ENCODE results near the gene ZNF384.

ZNF384 gene

DNA sequence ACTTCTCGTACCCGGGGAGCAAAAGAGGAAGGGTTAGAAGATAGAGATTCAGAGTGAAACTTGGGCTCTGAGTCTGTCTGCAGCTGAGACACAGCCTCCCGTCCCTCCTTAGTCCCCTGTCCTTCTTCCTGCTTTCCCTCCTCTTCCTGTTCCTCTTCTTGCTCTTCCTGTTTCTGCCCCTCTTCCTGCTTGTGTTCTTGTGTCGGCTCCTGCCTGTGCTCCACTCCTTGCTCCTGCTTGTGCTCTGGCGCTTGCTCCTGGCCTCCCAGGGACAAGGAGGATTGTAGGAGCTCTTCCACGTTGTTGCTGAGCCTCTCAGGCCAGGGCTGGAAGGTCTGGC lies 44.9 kb downstream of the ZNF384 start:
- H3K4me3 ChIP-seq (ENCODE audit: control insufficient read depth, low read depth, low read length) = no peak overlapping the region
- TF ChIP-seq, protein P1, sequence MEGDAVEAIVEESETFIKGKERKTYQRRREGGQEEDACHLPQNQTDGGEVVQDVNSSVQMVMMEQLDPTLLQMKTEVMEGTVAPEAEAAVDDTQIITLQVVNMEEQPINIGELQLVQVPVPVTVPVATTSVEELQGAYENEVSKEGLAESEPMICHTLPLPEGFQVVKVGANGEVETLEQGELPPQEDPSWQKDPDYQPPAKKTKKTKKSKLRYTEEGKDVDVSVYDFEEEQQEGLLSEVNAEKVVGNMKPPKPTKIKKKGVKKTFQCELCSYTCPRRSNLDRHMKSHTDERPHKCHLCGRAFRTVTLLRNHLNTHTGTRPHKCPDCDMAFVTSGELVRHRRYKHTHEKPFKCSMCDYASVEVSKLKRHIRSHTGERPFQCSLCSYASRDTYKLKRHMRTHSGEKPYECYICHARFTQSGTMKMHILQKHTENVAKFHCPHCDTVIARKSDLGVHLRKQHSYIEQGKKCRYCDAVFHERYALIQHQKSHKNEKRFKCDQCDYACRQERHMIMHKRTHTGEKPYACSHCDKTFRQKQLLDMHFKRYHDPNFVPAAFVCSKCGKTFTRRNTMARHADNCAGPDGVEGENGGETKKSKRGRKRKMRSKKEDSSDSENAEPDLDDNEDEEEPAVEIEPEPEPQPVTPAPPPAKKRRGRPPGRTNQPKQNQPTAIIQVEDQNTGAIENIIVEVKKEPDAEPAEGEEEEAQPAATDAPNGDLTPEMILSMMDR (IDR thresholded peaks at IDR 0.05; ENCODE audit: control insufficient read depth, insufficient read depth, low read depth, low read length, missing control alignments) = no peak
- no peak for DNase-seq (ENCODE audit: low read depth)

- H3K4me3 ChIP-seq (ENCODE audit: control insufficient read depth, low read depth, low read length) = no peak overlapping the region
- no peak for DNase-seq (ENCODE audit: low read depth)
- TF ChIP-seq, protein P1 (IDR thresholded peaks at IDR 0.05; ENCODE audit: control insufficient read depth, insufficient read depth, low read depth, low read length, missing control alignments) = no peak
Observed at GRCh38 chr12:6643569-6644256, 45.5 kb downstream of the ZNF384 start.

DNA sequence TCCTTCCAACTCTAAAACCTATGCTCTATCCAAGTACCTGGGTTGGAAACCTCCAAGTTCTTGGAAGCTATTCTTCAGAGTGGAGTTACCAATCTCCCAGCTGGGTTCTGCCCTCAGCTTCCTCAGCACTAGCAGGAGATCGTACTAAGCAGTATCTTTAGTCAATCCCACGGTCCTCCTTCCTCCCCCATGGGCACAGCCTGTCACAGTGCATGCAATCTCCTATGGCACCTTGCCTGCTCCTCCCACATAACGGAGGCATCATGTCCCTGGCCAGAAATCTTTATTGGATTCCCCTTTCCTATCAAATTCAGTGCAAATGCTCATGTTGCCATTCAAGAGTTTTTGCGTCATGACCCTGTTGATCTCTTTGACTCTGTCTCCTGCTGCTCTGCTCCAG lies 48.0 kb downstream of the ZNF384 start:
- H3K4me3 ChIP-seq (ENCODE audit: control insufficient read depth, low read depth, low read length) = no peak overlapping the region
- DNase-seq (ENCODE audit: low read depth) = no peak
- TF ChIP-seq, protein P1 (IDR thresholded peaks at IDR 0.05; ENCODE audit: control insufficient read depth, insufficient read depth, low read depth, low read length, missing control alignments) = no peak

DNA sequence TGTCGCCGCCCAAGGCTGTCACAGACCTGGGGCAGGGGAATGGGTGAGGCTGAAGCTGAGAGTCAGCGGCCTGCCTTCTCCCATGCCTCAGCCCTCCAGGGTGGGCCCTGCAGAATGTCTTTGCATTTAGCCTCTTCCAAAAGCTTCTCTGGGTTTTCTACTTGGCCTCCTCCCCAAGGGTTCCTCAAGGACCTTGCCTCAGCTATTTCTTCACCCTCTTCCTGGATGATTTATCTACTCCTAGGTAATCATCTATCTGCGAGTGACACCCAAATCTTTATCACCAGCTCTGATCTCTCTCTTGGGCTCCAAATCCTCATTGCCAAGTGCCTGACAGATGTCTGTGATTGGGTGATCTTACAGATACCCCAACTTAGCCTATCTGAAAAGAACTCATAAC lies 48.7 kb downstream of the ZNF384 start:
- no peak overlapping the region for H3K4me3 ChIP-seq (ENCODE audit: control insufficient read depth, low read depth, low read length)
- TF ChIP-seq, protein P1 (IDR thresholded peaks at IDR 0.05; ENCODE audit: control insufficient read depth, insufficient read depth, low read depth, low read length, missing control alignments) = no peak
- no peak for DNase-seq (ENCODE audit: low read depth)

- TF ChIP-seq, protein P1 (IDR thresholded peaks at IDR 0.05; ENCODE audit: control insufficient read depth, insufficient read depth, low read depth, low read length, missing control alignments) = no peak
- no peak for DNase-seq (ENCODE audit: low read depth)
Observed at GRCh38 chr12:6639151-6639801, 49.9 kb downstream of the ZNF384 start.

DNA sequence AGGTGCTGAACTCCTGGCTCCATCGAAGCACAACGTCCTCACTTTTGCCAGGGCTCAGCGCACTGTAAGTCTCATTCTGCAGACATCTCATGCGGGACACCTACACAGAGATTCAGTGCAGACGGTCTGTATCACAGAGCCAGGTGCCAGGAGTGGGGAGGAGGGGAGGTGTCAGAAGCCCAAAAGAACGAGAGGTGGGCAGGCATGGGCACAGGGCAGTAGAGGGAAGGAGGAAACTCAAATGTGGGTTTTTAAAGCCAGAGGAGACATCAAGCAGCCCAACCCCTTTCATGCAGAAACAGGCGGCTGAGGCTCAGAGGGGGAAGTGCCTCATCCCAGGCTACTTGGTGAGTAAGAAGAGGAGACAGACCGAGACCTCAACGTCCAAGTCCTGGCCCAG lies 50.9 kb downstream of the ZNF384 start:
- DNase-seq (ENCODE audit: low read depth) = no peak
- H3K4me3 ChIP-seq (ENCODE audit: control insufficient read depth, low read depth, low read length) = no peak overlapping the region
- TF ChIP-seq, protein P1 (IDR thresholded peaks at IDR 0.05; ENCODE audit: control insufficient read depth, insufficient read depth, low read depth, low read length, missing control alignments) = no peak

More at GRCh38 chr12:6639151-6639801, 49.9 kb downstream of the ZNF384 start:
- no peak overlapping the region for H3K4me3 ChIP-seq (ENCODE audit: control insufficient read depth, low read depth, low read length)

Data from AG09309 (cell line).